Measurements from ENCODE around the gene CDK5RAP3. TPM values are rescaled to one million over a fixed set of nuclear protein-coding genes. Genes with fewer than 3 reads are reported as not detected.
"Not testable (repeated sequence)": the region's sequence is repeated elsewhere in the genome, so short reads cannot be mapped to it uniquely, and the experiment has no call there.

The CDK5RAP3 gene
- total RNA-seq, 6 experiments from 2014 or later = 47.3 to 119 (median 99.7) TPM

DNA sequence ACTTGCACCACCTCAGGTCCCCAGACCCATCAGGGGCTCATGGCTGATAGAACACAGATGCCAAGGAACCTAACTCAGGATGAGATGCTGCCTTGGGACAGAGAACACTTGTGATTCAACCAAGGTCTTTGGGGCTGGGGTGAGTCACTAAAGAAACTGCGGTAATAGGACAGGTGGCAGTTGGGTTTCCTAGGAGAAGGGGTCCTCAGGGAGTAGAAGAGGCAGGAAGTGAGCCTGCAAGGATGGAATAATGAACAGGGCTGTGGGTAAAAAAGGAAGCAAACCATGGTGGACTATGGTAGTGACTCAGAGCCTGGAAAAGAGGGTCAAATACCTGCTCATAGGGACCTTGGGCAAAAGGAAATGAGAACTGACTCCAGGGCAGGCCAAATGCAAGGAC is 36.1 kb upstream of the CDK5RAP3 start:
- DNase-seq = no peak
- intact Hi-C loops (cut with DNase I) = no loop called here
- Histone ChIP-seq H3K36me3 (no peaks in the 10 kb centered on the region), H3K4me3 (no peak overlapping the region), H3K4me1 (no peaks in the 10 kb centered on the region), H3K27ac (no peak overlapping the region), H3K27me3 (no peaks in the 10 kb centered on the region), H3K9me3 (no peaks in the 10 kb centered on the region)
- no peak for ATAC-seq
- 100% methylated on average over 1 of the region's 1 CpG for WGBS (ENCODE audit: insufficient coverage, low coverage, low lambda C conversion rate, missing lambda C conversion rate)
- TF ChIP-seq, protein P1, sequence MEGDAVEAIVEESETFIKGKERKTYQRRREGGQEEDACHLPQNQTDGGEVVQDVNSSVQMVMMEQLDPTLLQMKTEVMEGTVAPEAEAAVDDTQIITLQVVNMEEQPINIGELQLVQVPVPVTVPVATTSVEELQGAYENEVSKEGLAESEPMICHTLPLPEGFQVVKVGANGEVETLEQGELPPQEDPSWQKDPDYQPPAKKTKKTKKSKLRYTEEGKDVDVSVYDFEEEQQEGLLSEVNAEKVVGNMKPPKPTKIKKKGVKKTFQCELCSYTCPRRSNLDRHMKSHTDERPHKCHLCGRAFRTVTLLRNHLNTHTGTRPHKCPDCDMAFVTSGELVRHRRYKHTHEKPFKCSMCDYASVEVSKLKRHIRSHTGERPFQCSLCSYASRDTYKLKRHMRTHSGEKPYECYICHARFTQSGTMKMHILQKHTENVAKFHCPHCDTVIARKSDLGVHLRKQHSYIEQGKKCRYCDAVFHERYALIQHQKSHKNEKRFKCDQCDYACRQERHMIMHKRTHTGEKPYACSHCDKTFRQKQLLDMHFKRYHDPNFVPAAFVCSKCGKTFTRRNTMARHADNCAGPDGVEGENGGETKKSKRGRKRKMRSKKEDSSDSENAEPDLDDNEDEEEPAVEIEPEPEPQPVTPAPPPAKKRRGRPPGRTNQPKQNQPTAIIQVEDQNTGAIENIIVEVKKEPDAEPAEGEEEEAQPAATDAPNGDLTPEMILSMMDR (IDR thresholded peaks at IDR 0.05) = no peak
- TF ChIP-seq POLR2A (IDR thresholded peaks at IDR 0.05) = no peak

DNA sequence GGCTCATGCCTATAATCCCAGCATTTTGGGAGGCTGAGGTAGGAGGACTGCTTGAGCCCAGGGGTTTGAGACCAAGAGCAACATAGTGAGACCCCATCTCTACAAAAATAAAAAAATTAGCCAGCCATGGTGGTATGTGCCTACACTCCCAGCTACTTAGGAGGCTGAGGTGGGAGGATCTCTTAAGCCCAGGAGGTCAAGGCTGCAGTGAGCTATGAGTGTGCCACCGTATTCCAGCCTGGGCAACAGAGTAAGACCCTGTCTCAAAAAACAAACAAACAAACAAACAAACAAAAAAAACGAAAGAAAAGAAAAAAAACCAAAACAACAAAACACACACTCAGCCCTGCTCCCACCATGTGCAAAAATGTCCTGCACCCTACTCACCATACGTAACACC is 35.4 kb upstream of the CDK5RAP3 start:
- DNase-seq; H3K4me3 ChIP-seq; H3K27me3 ChIP-seq; H3K27ac ChIP-seq; H3K9me3 ChIP-seq; ATAC-seq; H3K36me3 ChIP-seq; intact Hi-C loops (cut with DNase I); H3K4me1 ChIP-seq: not testable (repeated sequence)
- 76% methylated on average over 3 of the region's 3 CpGs for WGBS (ENCODE audit: insufficient coverage, low coverage, low lambda C conversion rate, missing lambda C conversion rate)

DNA sequence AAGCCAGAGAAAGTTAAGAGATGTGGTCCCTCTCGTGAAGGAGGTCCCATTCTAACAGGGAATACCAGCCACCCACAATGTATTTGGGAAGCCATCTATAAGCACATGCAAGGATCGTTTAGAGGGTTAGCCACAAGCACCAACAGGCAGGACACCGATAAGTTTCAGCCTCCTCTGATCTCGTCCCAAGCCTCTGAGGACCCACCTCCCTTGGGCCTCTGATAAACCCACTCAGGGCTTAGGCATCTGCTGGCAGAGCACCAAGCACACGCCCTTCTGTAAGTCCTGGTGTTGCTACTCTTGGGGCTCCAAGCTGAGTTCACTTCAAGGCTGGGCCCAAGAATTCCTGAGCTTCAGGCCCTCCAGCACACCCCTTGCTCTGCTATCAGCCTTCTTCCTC is 35.0 kb upstream of the CDK5RAP3 start:
- peaks cover 0 to 5% (median 0%) of the 10 kb centered on the region in 4 donors for H3K4me1 ChIP-seq
- H3K4me3 ChIP-seq = no peak overlapping the region
- intact Hi-C loops (cut with DNase I) = no loop called here
- ATAC-seq (no peak), DNase-seq (no peak)
- 100% methylated on average over 1 of the region's 5 CpGs for WGBS (ENCODE audit: insufficient coverage, low coverage, low lambda C conversion rate, missing lambda C conversion rate)
- no peaks in the 10 kb centered on the region for H3K36me3 ChIP-seq
- H3K27ac ChIP-seq = no peak overlapping the region
- no peaks in the 10 kb centered on the region for H3K9me3 ChIP-seq
- no peaks in the 10 kb centered on the region for H3K27me3 ChIP-seq
- TF ChIP-seq, protein P1 (IDR thresholded peaks at IDR 0.05) = no peak
- no peak for TF ChIP-seq POLR2A (IDR thresholded peaks at IDR 0.05)

DNA sequence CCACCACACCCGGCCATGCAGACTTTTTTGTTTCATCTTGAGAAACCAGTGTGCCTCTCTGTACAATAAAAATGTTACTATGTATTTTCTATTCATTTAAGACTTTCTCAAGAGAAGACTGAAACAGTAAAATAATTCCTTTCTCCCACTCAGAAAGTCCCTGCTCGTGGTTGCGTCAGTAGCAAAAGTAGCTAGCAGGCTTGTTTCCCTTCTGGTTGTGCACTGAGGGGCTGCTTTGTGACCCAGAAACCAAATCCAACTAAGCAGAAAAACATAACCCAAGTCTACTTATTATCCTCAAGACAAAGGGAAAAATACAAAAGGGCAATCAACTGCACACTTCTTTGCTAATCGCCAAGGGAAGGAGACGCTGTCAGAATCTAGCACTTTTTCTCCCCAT is 33.0 kb upstream of the CDK5RAP3 start:
- intact Hi-C loops (cut with DNase I) = no loop called here
- ATAC-seq (no peak), DNase-seq (no peak)
- H3K9me3 ChIP-seq = no peaks in the 10 kb centered on the region
- H3K4me1 ChIP-seq = peaks cover 0 to 13% (median 0%) of the 10 kb centered on the region in 4 donors
- TF ChIP-seq, protein P1 (IDR thresholded peaks at IDR 0.05) = no peak
- no peak for TF ChIP-seq POLR2A (IDR thresholded peaks at IDR 0.05)
- 67% methylated on average over 5 of the region's 5 CpGs for WGBS (ENCODE audit: insufficient coverage, low coverage, low lambda C conversion rate, missing lambda C conversion rate)
- H3K27ac ChIP-seq = no peak overlapping the region
- no peaks in the 10 kb centered on the region for H3K27me3 ChIP-seq
- no peaks in the 10 kb centered on the region for H3K36me3 ChIP-seq
- H3K4me3 ChIP-seq = no peak overlapping the region

DNA sequence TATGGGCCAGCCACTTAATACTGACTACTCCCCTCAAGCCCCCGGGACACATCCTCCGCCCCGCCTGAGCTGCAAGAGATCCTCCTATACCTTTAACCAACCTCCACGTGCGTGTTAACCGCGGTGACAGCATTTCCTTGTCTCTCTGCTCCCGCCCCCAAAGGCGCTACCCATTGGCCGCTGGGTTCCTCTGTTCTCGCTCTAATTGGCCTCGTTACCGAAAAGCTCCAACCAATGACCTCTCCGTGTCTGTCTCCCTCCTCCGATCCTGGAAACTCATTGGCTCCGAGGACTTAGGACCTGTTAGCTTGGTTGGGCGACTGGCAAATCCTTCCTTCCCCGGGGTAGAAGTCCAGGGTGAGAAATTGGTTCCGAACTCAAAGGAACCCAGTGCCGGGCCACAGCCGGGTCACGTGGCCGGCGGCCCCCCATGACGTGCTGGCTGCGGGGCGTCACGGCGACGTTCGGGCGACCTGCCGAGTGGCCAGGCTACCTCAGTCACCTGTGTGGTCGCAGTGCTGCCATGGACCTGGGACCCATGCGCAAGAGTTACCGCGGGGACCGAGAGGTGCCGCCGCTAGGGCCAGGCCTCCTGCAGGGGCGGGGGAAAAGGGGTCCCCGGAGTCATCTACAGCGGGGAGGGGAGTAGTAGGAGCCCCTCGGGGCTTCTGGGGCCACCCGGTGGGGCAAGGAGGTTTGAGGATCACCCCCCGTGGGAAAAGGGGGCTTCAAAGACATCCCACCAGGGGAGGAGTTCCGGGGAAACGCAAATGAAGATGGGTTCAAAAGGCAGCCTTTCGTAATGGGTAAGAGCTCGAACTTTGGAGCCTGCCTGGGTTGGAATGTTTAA is 29.4 kb upstream of the CDK5RAP3 start, which contains the start of gene PNPO:
TSS of gene PNPO (plus strand) at position 326 of the 850 bp plus-strand sequence. CDS start at position 431, 105 bp downstream.
- Histone ChIP-seq H3K27ac (peak within 1 kb of the TSS; percentile 97 to 99 (median 98)), H3K4me3 (peak within 1 kb of the TSS; percentile 75 to 97 (median 86)), H3K4me1 (peaks cover 2 to 45% (median 19%) of the 10 kb centered on the region in 4 donors), H3K36me3 (peaks cover 0 to 5% (median 0%) of the 10 kb centered on the region in 4 donors), H3K27me3 (no peaks in the 10 kb centered on the region), H3K9me3 (no peaks in the 10 kb centered on the region)
- ATAC-seq (peak; percentile 85 to 94 (median 90)), DNase-seq (peak; percentile 93 to 97 (median 95))
- TF ChIP-seq, protein P1 (IDR thresholded peaks at IDR 0.05) = peak in 2 of 4 donors; percentile 11 to 28
- peak; percentile 85 for TF ChIP-seq POLR2A (IDR thresholded peaks at IDR 0.05)
- 0% methylated on average over 23 of the region's 50 CpGs for WGBS (ENCODE audit: insufficient coverage, low coverage, low lambda C conversion rate, missing lambda C conversion rate)
- intact Hi-C loops (cut with DNase I) = no loop called here
